Testis (tissue), 3 donors: Measurements from ENCODE around the gene MAPK1IP1L. TPM values are rescaled to one million over a fixed set of nuclear protein-coding genes. Genes with fewer than 3 reads are reported as not detected.

Source experiments
- DNase-seq: peaks from one replicate; pipeline ENCODE4 v3.0.0-alpha.2; 2019
- H3K27ac ChIP-seq, 2 donors: fragments of 200-600 bp; sonication (generic); one replicate each; pipeline ENCODE4 v1.5.1; 2019
- H3K27me3 ChIP-seq: fragments of 200-600 bp; sonication (generic); one replicate; pipeline ENCODE4 v1.5.1; 2019
- H3K36me3 ChIP-seq: fragments of 200-600 bp; sonication (generic); one replicate; pipeline ENCODE4 v1.5.1; 2017; ENCODE audit warnings: low read depth; ENCODE audit errors: missing control alignments
- H3K4me1 ChIP-seq: fragments of 200-600 bp; sonication (generic); one replicate; pipeline ENCODE4 v1.5.1; 2019
- H3K4me3 ChIP-seq, 2 donors: fragments of 200-600 bp; sonication (generic); one replicate each; pipeline ENCODE4 v1.5.1; 2017 to 2019
- H3K9me3 ChIP-seq: fragments of 200-600 bp; sonication (generic); one replicate; pipeline ENCODE4 v1.5.1; 2017
- CTCF ChIP-seq, 3 experiments: fragments of 450-650 bp in 2 of 3; fragments of 200-600 bp in 1 of 3; sonication (generic) in 1 of 3; IDR thresholded peaks; one replicate each; pipeline ENCODE4 v1.5.1; 2016 to 2019; ENCODE audit warnings: antibody characterized with exemption in 3 of 3, mild to moderate bottlenecking in 2 of 3, moderate library complexity in 1 of 3
- POLR2A ChIP-seq: fragments of 450-650 bp; IDR thresholded peaks from one replicate; pipeline ENCODE4 v1.6.1; 2017; ENCODE audit warnings: antibody characterized with exemption, mild to moderate bottlenecking, moderate library complexity
- WGBS, 2 donors: methylation state at CpG; one replicate each; pipeline ENCODE4 v1.1.5; 2018; 5-methylcytosine and 5-hydroxymethylcytosine counted together
- intact Hi-C: fragments of 100-400 bp; cut with DNase I; formaldehyde crosslinking; loops from one replicate; pipeline ENCODE4 v1.15.1; 2023; ENCODE audit warnings: low total_unique reads
- polyA plus RNA-seq: library from polyadenylated mRNA; stranded (reverse); fragments of 350-450 nt; fragmentation: Illumina TruSeq; extraction: RNeasy Lipid Tissue Mini Kit (QIAGEN cat#74804); gene quantifications from one replicate; pipeline ENCODE4 v1.2.3, GENCODE V29; 2014; ENCODE audit warnings: low read depth, low replicate concordance; ENCODE audit not compliant: insufficient read depth
- total RNA-seq, 2 donors: library from RNA; depleted of rRNA; stranded (reverse); fragments of >200 nt; gene quantifications; one replicate each; pipeline ENCODE4 v1.2.3, GENCODE V29; 2016

Gene MAPK1IP1L
- total and polyA plus RNA-seq, 3 donors from 2014 or later: 87.0 to 146 (median 105) TPM

GRCh38 chr14:55097881-55098560, 46.6 kb downstream of the MAPK1IP1L start:
- H3K36me3 ChIP-seq: no peaks in the 10 kb centered on the region
- no peak for TF ChIP-seq POLR2A
- no peak for TF ChIP-seq CTCF (IDR thresholded peaks at IDR 0.05)
- H3K4me1 ChIP-seq: peaks cover 27% of the 10 kb centered on the region
- no peaks in the 10 kb centered on the region for H3K27me3 ChIP-seq
- no peak overlapping the region for H3K4me3 ChIP-seq
- peak overlapping the region in 1 of 2 donors; percentile 53 for H3K27ac ChIP-seq
- WGBS, 2 donors: 80 to 82% methylated on average over 5 of the region's 5 CpGs
- intact Hi-C loops: no loop called here
- DNase-seq: no peak
- H3K9me3 ChIP-seq: no peaks in the 10 kb centered on the region

GRCh38 chr14:55098561-55098898, 47.1 kb downstream of the MAPK1IP1L start:
- peak overlapping the region in 1 of 2 donors; percentile 53 for H3K27ac ChIP-seq
- WGBS, 2 donors: 88 to 93% methylated on average over 1 of the region's 1 CpG
- peaks cover 32% of the 10 kb centered on the region for H3K4me1 ChIP-seq
- no peak overlapping the region for H3K4me3 ChIP-seq
- H3K27me3 ChIP-seq: no peaks in the 10 kb centered on the region
- intact Hi-C loops: no loop called here
- TF ChIP-seq CTCF (IDR thresholded peaks at IDR 0.05) (no peak), POLR2A (no peak)
- no peaks in the 10 kb centered on the region for H3K9me3 ChIP-seq
- no peaks in the 10 kb centered on the region for H3K36me3 ChIP-seq
- DNase-seq: no peak

- DNase-seq: no peak
- WGBS, 2 donors: 53 to 56% methylated on average over 2 of the region's 2 CpGs
- intact Hi-C loops: no loop called here
- Histone ChIP-seq H3K36me3 (no peaks in the 10 kb centered on the region), H3K27me3 (no peaks in the 10 kb centered on the region), H3K4me1 (peaks cover 38% of the 10 kb centered on the region), H3K27ac (peak overlapping the region in 1 of 2 donors; percentile 53), H3K4me3 (no peak overlapping the region), H3K9me3 (no peaks in the 10 kb centered on the region)
- no peak for TF ChIP-seq POLR2A
- TF ChIP-seq CTCF (IDR thresholded peaks at IDR 0.05): no peak
These were observed 48.3 kb downstream of the MAPK1IP1L start for GRCh38 chr14:55099756-55100155.

GRCh38 chr14:55101698-55102097, 50.3 kb downstream of the MAPK1IP1L start:
- Histone ChIP-seq H3K4me1 (peaks cover 42% of the 10 kb centered on the region), H3K9me3 (no peaks in the 10 kb centered on the region), H3K27ac (peak overlapping the region; percentile 87 to 97), H3K36me3 (no peaks in the 10 kb centered on the region), H3K27me3 (no peaks in the 10 kb centered on the region), H3K4me3 (no peak overlapping the region)
- DNase-seq: no peak
- WGBS, 2 donors: 88 to 93% methylated on average over 5 of the region's 5 CpGs
- no peak for TF ChIP-seq POLR2A
- no peak for TF ChIP-seq CTCF (IDR thresholded peaks at IDR 0.05)
- intact Hi-C loops: no loop called here

- TF ChIP-seq CTCF (IDR thresholded peaks at IDR 0.05) (peak in 1 of 3 experiments; percentile 17), POLR2A (no peak)
- Histone ChIP-seq H3K27me3 (no peaks in the 10 kb centered on the region), H3K4me3 (no peak overlapping the region), H3K36me3 (no peaks in the 10 kb centered on the region), H3K9me3 (no peaks in the 10 kb centered on the region), H3K4me1 (peaks cover 46% of the 10 kb centered on the region), H3K27ac (peak overlapping the region; percentile 87 to 97)
- peak; percentile 71 for DNase-seq
- intact Hi-C loops: no loop called here
- WGBS, 2 donors: 31 to 43% methylated on average over 7 of the region's 7 CpGs
These were observed 50.7 kb downstream of the MAPK1IP1L start for GRCh38 chr14:55102141-55102621.
